NCI-H2171 (cell line): ENCODE results near the gene PNP.
A peak's percentile ranks its signal among the peaks of the same experiment; 100 is the strongest.

ENCODE experiments used
- DNase-seq: peaks from one replicate; lab custom pipeline; 2025; lab: John Stamatoyannopoulos, UW

The PNP gene

GRCh38 chr14:20455355-20456300 is 13.6 kb upstream of the PNP start:
- peak; percentile 99 for DNase-seq

GRCh38 chr14:20456971-20457370 is 12.2 kb upstream of the PNP start:
- DNase-seq: no peak

GRCh38 chr14:20458031-20458789 is 11.0 kb upstream of the PNP start:
- no peak for DNase-seq

GRCh38 chr14:20460458-20461224 is 8.6 kb upstream of the PNP start:
- peak; percentile 77 for DNase-seq

GRCh38 chr14:20461225-20462141 is 7.7 kb upstream of the PNP start, which contains the start of gene PIP4P1:
TSS of gene PIP4P1 (minus strand) at chr14:20461434. CDS start at chr14:20461325, 109 bp downstream.
- DNase-seq: peak; percentile 100

GRCh38 chr14:20468764-20469241 is 403 bp upstream of the PNP start:
- DNase-seq: no peak

- peak; percentile 50 for DNase-seq
These were observed 840 bp downstream of the PNP start for GRCh38 chr14:20469890-20470602.

- DNase-seq: no peak
These were observed 1.3 kb downstream of the PNP start for GRCh38 chr14:20470603-20470901.

- DNase-seq: no peak
These were observed 3.4 kb downstream of the PNP start for GRCh38 chr14:20472536-20473169.

GRCh38 chr14:20476776-20477175 is 7.6 kb downstream of the PNP start:
- no peak for DNase-seq

- DNase-seq: no peak
These were observed 8.1 kb downstream of the PNP start for GRCh38 chr14:20477211-20477876.

- no peak for DNase-seq
These were observed 9.7 kb downstream of the PNP start for GRCh38 chr14:20478894-20479293.

- no peak for DNase-seq
These were observed 13.2 kb downstream of the PNP start for GRCh38 chr14:20482382-20482781.

- DNase-seq: no peak
These were observed 16.7 kb downstream of the PNP start for GRCh38 chr14:20485900-20486299.

GRCh38 chr14:20486684-20487395 is 17.6 kb downstream of the PNP start:
- DNase-seq: no peak

GRCh38 chr14:20487396-20487725 is 18.2 kb downstream of the PNP start:
- DNase-seq: no peak

- no peak for DNase-seq
These were observed 20.1 kb downstream of the PNP start for GRCh38 chr14:20489093-20489994.

- DNase-seq: no peak
These were observed 21.4 kb downstream of the PNP start for GRCh38 chr14:20490563-20490962.
